ENCODE data around the gene CCDC157.

The CCDC157 gene

GRCh38 chr22:30357650-30358215 is 926 bp downstream of the CCDC157 start:
- no peak for DNase-seq

GRCh38 chr22:30358541-30358940 is 1.7 kb downstream of the CCDC157 start:
- DNase-seq = no peak

- DNase-seq = no peak
Measured at GRCh38 chr22:30361916-30362650, 5.3 kb downstream of the CCDC157 start.

- no peak for DNase-seq
Measured at GRCh38 chr22:30362651-30363281, 6.0 kb downstream of the CCDC157 start.

GRCh38 chr22:30365891-30366290 is 9.1 kb downstream of the CCDC157 start:
- no peak for DNase-seq

- DNase-seq = no peak
Measured at GRCh38 chr22:30368420-30368819, 11.6 kb downstream of the CCDC157 start.

GRCh38 chr22:30370641-30371230 is 13.9 kb downstream of the CCDC157 start:
- no peak for DNase-seq

GRCh38 chr22:30371321-30371720 is 14.5 kb downstream of the CCDC157 start:
- no peak for DNase-seq

GRCh38 chr22:30371981-30372380 is 15.2 kb downstream of the CCDC157 start:
- no peak for DNase-seq

- no peak for DNase-seq
Measured at GRCh38 chr22:30372915-30373314, 16.1 kb downstream of the CCDC157 start.

GRCh38 chr22:30373331-30374325 is 16.8 kb downstream of the CCDC157 start:
- DNase-seq = no peak

GRCh38 chr22:30375312-30375849 is 18.6 kb downstream of the CCDC157 start:
- no peak for DNase-seq

- no peak for DNase-seq
Measured at GRCh38 chr22:30380011-30380410, 23.2 kb downstream of the CCDC157 start.

- DNase-seq = no peak
Measured at GRCh38 chr22:30381264-30381663, 24.5 kb downstream of the CCDC157 start.

- no peak for DNase-seq
Measured at GRCh38 chr22:30382340-30382739, 25.5 kb downstream of the CCDC157 start.

GRCh38 chr22:30383061-30383460 is 26.3 kb downstream of the CCDC157 start:
- no peak for DNase-seq

GRCh38 chr22:30385942-30386341 is 29.1 kb downstream of the CCDC157 start:
- no peak for DNase-seq

GRCh38 chr22:30386608-30386959 is 29.8 kb downstream of the CCDC157 start:
- DNase-seq = no peak

- peak; percentile 75 for DNase-seq
Measured at GRCh38 chr22:30386960-30387827, 30.4 kb downstream of the CCDC157 start, which contains the start of gene RNF215. TSS of gene RNF215 (minus strand) at chr22:30387411. CDS start at chr22:30387313, 98 bp downstream.

GRCh38 chr22:30390974-30391691 is 34.3 kb downstream of the CCDC157 start:
- peak; percentile 63 for DNase-seq

Data from fibroblast of upper back skin (primary cell).